Measurements from ENCODE around the gene GBP1. TPM values are rescaled to one million over a fixed set of nuclear protein-coding genes. Genes with fewer than 3 reads are reported as not detected.
"Not testable (repeated sequence)": the region's sequence is repeated elsewhere in the genome, so short reads cannot be mapped to it uniquely, and the experiment has no call there.

Gene GBP1
- total RNA-seq, 4 donors from 2014 or later, result 6.6 to 14.0 (median 10.4) TPM

DNA sequence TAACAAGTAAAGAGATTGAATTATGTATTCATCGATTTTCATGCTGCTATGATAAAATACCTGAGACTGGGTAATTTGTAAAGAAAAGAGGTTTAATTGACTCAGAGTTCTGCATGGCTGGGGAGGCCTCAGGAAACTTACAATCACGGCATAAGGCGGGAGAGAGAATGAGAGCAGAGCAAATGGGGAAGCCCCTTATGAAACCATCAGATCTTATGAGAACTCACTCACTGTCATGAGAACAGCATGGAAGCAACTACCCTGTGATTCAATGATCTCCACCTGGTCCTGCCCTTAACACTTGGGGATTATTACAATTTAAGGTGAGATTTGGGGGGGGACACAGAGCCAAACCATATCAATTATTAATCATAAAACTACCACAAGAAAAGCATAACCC, 39.1 kb downstream of the GBP1 start:
- no peak for DNase-seq (ENCODE audit: low spot score in 2 of 2)
- no peak overlapping the region for H3K4me3 ChIP-seq (ENCODE audit: low read depth, poor library complexity, severe bottlenecking)
- intact Hi-C loops (cut with DNase I; ENCODE audit: low total_unique reads), result no loop called here
- WGBS, 2 donors, result 91 to 92% methylated on average over 3 of the region's 3 CpGs
- no peak for TF ChIP-seq POLR2A (IDR thresholded peaks at IDR 0.05)
- TF ChIP-seq, protein P1, sequence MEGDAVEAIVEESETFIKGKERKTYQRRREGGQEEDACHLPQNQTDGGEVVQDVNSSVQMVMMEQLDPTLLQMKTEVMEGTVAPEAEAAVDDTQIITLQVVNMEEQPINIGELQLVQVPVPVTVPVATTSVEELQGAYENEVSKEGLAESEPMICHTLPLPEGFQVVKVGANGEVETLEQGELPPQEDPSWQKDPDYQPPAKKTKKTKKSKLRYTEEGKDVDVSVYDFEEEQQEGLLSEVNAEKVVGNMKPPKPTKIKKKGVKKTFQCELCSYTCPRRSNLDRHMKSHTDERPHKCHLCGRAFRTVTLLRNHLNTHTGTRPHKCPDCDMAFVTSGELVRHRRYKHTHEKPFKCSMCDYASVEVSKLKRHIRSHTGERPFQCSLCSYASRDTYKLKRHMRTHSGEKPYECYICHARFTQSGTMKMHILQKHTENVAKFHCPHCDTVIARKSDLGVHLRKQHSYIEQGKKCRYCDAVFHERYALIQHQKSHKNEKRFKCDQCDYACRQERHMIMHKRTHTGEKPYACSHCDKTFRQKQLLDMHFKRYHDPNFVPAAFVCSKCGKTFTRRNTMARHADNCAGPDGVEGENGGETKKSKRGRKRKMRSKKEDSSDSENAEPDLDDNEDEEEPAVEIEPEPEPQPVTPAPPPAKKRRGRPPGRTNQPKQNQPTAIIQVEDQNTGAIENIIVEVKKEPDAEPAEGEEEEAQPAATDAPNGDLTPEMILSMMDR (IDR thresholded peaks at IDR 0.05), result no peak

DNA sequence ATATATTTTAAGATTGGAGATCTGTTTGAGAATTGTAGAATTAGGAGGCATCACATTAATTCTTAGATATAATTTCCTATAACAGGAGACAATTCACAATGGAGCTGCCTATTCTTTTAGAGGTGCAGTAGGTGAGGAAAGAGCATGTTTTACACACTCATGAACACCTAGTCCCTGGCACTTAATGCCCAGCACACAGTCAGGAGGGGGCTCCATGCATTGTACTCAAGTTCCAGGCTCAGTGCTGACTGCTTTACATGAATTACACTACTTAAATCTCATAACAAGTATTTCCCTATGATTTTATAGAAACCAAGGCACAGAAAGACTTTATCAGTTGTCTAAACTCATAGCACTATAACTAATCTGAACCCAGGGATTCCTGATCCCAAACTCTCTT, 42.0 kb downstream of the GBP1 start:
- TF ChIP-seq, protein P1 (IDR thresholded peaks at IDR 0.05), result no peak
- TF ChIP-seq POLR2A (IDR thresholded peaks at IDR 0.05), result no peak
- H3K4me3 ChIP-seq (ENCODE audit: low read depth, poor library complexity, severe bottlenecking), result no peak overlapping the region
- DNase-seq (ENCODE audit: low spot score in 2 of 2), result no peak
- intact Hi-C loops (cut with DNase I; ENCODE audit: low total_unique reads), result no loop called here

DNA sequence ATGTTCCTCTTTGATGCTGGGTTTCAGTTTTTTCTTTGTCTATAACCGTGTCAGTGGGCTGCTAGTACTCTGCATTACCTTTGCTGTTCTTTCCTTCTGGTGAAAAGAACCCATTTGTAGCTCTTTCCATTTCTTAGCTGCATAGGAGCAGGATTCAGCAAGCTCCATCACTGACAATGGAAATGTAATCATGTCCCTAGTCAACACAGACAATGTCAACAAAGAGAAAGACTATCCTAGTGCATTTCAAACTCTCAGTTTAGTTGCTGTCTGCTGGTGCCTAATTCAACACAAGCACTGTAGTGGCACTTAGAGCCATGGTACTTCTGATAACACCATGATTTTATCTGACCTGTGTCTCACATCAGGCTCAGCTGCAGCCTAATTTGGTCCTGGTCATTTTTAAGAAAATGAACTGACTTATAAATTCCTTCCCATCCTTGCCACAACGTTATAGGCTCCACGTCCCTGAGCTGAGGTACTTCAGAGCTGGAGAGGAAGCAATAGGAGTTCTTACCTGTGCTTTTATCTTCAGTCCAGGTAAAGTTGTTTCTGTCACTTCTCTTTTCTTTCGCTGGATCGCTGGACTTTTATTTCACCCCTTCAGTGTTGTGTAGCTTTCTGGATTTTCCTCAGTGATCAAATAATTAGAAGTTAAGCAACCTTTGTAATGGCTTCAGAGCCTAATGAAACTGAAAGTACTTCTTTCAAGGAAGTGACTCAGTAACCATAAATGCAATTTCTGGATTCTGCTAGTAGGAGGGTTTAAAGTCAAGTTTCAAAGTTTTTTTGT, 42.6 kb downstream of the GBP1 start, which contains the start of gene GBP3:
TSS of gene GBP3 (minus strand) at position 700 of the 793 bp plus-strand sequence. CDS start 2,145 bp downstream, outside the sequence.
- no peak for DNase-seq (ENCODE audit: low spot score in 2 of 2)
- intact Hi-C loops (cut with DNase I; ENCODE audit: low total_unique reads), result no loop called here
- H3K4me3 ChIP-seq (ENCODE audit: low read depth, poor library complexity, severe bottlenecking), result no peak within 1 kb of the TSS
- 10 to 11% methylated on average over 5 of the region's 5 CpGs for WGBS, 2 donors
- no peak for TF ChIP-seq POLR2A (IDR thresholded peaks at IDR 0.05)
- TF ChIP-seq, protein P1 (IDR thresholded peaks at IDR 0.05), result no peak

DNA sequence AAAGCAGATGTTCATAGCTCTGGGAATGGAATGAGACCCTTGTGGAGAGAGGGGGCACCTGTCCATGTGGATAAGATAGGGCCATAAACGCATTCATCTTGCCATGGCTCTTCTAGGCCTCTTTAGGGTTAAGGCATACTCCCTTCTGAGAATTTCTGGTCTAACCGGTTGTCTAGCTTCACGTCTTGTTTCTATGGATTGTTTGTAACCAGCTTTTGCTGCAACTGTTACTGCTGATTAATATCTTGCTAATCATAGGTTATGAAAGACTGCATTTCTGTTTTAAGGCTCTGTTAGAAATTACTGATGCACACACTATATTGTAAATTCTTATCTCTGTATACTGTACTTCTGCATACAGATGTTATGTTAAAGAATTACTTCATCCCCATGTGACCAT, 46.7 kb downstream of the GBP1 start:
- WGBS, 2 donors, result 57 to 60% methylated on average over 3 of the region's 3 CpGs
- intact Hi-C loops (cut with DNase I; ENCODE audit: low total_unique reads); DNase-seq (ENCODE audit: low spot score in 2 of 2); H3K4me3 ChIP-seq (ENCODE audit: low read depth, poor library complexity, severe bottlenecking): not testable (repeated sequence)

DNA sequence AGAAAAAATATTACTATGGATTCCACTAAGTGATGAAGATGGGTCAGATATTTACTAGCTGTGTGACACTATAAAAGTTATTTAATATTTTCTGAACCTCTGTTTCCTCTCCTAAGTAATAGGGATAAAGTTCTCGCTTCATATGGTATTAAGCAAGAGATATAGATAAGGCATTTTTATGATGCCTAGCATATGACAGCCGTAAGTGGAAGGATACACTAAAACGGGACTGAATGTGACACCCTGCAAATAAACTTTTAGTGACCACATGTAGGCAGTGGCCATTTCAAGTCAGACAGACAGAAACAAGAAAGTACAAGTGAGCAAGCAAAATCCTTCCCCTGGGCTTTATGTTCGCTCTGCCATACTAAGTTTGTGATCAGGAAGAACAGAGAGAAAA, 56.5 kb downstream of the GBP1 start:
- 92 to 93% methylated on average over 4 of the region's 4 CpGs for WGBS, 2 donors
- H3K4me3 ChIP-seq (ENCODE audit: low read depth, poor library complexity, severe bottlenecking), result no peak overlapping the region
- TF ChIP-seq POLR2A (IDR thresholded peaks at IDR 0.05), result no peak
- TF ChIP-seq, protein P1 (IDR thresholded peaks at IDR 0.05), result no peak
- intact Hi-C loops (cut with DNase I; ENCODE audit: low total_unique reads), result loop anchor here (5.0 to 10.0 kb wide), 3 partner anchors 346 to 624 kb away; partner anchors contain the start of gene LRRC8C
- DNase-seq (ENCODE audit: low spot score in 2 of 2), result no peak

DNA sequence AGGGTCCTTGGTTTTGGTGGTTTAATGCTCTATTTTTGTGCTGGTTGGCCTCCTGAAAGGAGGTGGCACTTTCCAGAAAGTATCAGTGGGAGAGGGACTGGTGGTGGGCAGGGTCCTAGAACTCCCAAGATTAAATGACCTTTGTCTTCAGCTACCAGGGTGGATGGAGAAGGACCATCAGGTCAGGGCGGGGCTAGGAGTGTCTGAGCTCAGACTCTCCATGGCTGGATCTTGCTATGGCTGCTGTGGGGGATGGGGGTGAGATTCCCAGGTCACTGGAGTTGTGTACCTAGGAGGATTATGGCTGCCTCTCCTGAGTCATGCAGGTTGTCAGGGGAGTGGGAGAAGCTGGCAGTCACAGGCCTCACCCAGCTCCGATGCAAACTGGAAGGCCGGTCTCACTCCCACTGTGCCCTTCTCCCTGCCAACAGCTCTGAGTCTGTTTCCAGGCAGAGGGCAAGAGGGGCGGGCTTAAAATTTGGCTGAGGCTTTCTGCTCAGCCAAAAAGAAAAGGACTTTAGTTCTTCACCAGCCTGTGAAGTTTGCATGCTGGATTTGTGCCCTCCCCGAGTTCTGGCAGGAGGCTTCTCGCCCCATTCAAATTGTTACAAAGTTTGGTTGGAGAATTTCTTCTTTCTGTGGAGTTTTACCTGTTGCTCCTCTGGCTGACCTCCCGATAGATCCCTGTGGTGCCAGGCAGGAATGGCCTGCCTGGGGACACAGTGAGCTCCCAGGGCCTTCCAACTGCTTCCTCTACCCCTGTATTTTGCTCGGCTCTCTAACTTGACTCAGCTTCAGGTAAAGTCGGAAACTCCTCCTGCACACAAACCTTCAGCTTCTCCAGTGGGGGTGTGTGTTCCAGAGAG, 59.5 kb downstream of the GBP1 start:
- TF ChIP-seq, protein P1 (IDR thresholded peaks at IDR 0.05), result no peak
- TF ChIP-seq POLR2A (IDR thresholded peaks at IDR 0.05), result no peak
- WGBS, 2 donors, result 73 to 77% methylated on average over 9 of the region's 9 CpGs
- no peak for DNase-seq (ENCODE audit: low spot score in 2 of 2)
- intact Hi-C loops (cut with DNase I; ENCODE audit: low total_unique reads), result loop anchor here (5.0 to 10.0 kb wide), 3 partner anchors 349 to 627 kb away; partner anchors contain the start of gene LRRC8C
- no peak overlapping the region for H3K4me3 ChIP-seq (ENCODE audit: low read depth, poor library complexity, severe bottlenecking)
